Breast epithelium (tissue), 3 donors: ENCODE data around the gene MTCL1.

ENCODE experiments used
- POLR2A ChIP-seq: fragments of 450-650 bp; IDR thresholded peaks from one replicate; pipeline ENCODE4 v1.6.1; 2016; ENCODE audit warnings: antibody characterized with exemption, mild to moderate bottlenecking, moderate library complexity
- TF ChIP-seq, protein P1 (sequence below), 3 donors: fragments of 450-650 bp; IDR thresholded peaks; one replicate each; pipeline ENCODE4 v1.5.1; 2016 to 2017; ENCODE audit warnings: antibody characterized with exemption in 3 of 3, mild to moderate bottlenecking in 3 of 3, moderate library complexity in 3 of 3

DNA sequence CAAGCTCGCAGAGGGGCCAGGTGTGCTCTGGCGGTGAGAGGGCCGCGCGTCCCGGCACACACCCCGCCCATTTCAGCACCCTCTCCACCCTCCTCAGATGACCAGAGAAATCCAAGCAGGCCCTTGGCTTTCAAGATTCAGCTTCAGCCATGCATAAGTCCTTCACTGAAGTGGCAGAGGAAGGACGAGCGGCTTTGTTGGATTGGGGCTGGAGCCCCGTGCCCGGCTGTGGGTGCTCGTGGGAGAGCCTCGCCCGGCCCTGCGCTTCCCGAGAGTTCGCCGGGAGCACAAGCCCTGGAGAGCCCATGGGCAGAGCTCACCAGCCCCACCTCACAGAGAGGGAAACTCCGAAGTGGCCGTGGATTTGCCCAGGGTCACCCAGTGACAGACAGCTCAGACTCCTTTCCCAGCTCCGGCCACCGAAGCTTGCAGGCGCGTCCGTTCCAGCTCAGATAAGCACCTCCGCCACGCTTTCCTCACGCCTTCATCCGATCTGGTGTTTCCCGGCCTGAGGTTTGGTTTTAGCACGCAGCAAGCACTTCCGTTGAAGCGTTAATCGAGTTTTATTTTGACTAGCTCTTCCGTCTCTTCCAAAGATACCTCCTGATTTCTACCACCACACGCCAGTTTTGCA is 45.6 kb upstream of the MTCL1 start:
- TF ChIP-seq POLR2A: no peak
- TF ChIP-seq, protein P1, sequence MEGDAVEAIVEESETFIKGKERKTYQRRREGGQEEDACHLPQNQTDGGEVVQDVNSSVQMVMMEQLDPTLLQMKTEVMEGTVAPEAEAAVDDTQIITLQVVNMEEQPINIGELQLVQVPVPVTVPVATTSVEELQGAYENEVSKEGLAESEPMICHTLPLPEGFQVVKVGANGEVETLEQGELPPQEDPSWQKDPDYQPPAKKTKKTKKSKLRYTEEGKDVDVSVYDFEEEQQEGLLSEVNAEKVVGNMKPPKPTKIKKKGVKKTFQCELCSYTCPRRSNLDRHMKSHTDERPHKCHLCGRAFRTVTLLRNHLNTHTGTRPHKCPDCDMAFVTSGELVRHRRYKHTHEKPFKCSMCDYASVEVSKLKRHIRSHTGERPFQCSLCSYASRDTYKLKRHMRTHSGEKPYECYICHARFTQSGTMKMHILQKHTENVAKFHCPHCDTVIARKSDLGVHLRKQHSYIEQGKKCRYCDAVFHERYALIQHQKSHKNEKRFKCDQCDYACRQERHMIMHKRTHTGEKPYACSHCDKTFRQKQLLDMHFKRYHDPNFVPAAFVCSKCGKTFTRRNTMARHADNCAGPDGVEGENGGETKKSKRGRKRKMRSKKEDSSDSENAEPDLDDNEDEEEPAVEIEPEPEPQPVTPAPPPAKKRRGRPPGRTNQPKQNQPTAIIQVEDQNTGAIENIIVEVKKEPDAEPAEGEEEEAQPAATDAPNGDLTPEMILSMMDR (IDR thresholded peaks at IDR 0.05): no peak
